ENCODE results near the gene CNN2.

DNA sequence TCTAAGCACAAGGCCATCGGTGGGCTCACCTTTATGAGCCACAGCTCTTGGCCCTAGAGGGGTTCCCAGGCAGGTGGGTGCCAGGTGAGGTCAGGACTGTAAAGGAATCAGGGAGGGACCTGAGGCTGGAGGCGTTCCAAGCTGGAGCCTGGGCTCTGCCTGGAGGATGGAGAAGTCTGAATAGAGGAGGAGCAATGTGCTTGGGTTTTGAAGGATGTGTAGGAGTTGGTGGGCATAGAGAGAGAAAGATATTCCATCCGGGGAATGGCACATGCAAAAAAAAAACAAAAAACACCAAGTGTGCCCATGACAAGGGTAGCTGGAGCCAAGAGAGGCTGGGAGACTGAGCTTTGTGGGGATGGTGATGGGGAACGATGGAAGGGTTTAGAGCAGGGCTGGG lies 23.8 kb upstream of the CNN2 start:
- TF ChIP-seq, protein P1, sequence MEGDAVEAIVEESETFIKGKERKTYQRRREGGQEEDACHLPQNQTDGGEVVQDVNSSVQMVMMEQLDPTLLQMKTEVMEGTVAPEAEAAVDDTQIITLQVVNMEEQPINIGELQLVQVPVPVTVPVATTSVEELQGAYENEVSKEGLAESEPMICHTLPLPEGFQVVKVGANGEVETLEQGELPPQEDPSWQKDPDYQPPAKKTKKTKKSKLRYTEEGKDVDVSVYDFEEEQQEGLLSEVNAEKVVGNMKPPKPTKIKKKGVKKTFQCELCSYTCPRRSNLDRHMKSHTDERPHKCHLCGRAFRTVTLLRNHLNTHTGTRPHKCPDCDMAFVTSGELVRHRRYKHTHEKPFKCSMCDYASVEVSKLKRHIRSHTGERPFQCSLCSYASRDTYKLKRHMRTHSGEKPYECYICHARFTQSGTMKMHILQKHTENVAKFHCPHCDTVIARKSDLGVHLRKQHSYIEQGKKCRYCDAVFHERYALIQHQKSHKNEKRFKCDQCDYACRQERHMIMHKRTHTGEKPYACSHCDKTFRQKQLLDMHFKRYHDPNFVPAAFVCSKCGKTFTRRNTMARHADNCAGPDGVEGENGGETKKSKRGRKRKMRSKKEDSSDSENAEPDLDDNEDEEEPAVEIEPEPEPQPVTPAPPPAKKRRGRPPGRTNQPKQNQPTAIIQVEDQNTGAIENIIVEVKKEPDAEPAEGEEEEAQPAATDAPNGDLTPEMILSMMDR (IDR thresholded peaks at IDR 0.05), result no peak
- TF ChIP-seq ZFX (IDR thresholded peaks at IDR 0.05; ENCODE audit: borderline replicate concordance), result no peak
